HEK293 (cell line): ENCODE results near the gene PDE1C.
"Not testable (repeated sequence)": the region's sequence is repeated elsewhere in the genome, so short reads cannot be mapped to it uniquely, and the experiment has no call there.

ENCODE experiments used
- CTCF ChIA-PET: fragments of 350-600 bp; formaldehyde crosslinking; extraction: SDS; loops from one replicate; lab custom pipeline; 2021; ENCODE audit warnings: antibody characterized with exemption; lab: Yijun Ruan, JAX
- POLR2A ChIA-PET: fragments of 300-600 bp; formaldehyde crosslinking; extraction: SDS; loops from one replicate; lab custom pipeline; 2020; ENCODE audit warnings: antibody characterized with exemption, inconsistent platforms; lab: Yijun Ruan, JAX
- H3K27ac ChIP-seq: fragments of 200-500 bp; sonication (Bioruptor generic); 2 replicates; pipeline ENCODE4 v1.5.1; 2014; ENCODE audit warnings: low read depth, low read length, control low read depth, inconsistent platforms; ENCODE audit errors: extremely low read depth
- H3K36me3 ChIP-seq, 2 experiments: fragments of 200-500 bp in 1 of 2; sonication (Bioruptor generic) in 1 of 2; 1 replicate in 1 of 2; 2 replicates in 1 of 2; pipeline ENCODE4 v1.5.1; 2014 to 2017; ENCODE audit warnings: inconsistent platforms in 2 of 2, low read length in 2 of 2; ENCODE audit not compliant: control insufficient read depth in 2 of 2, insufficient read depth in 1 of 2
- H3K4me1 ChIP-seq: fragments of 200-500 bp; sonication (Bioruptor generic); 2 replicates; pipeline ENCODE4 v1.5.1; 2014; ENCODE audit warnings: mild to moderate bottlenecking, low read length, inconsistent platforms; ENCODE audit not compliant: control insufficient read depth, insufficient read depth
- H3K4me3 ChIP-seq: 2 replicates; pipeline ENCODE4 v1.5.1; 2011; ENCODE audit warnings: low read depth, mild to moderate bottlenecking, control low read depth, low read length, moderate library complexity
- H3K9me3 ChIP-seq: fragments of 200-500 bp; sonication (Bioruptor generic); 2 replicates; pipeline ENCODE4 v1.5.1; 2014; ENCODE audit warnings: low read depth, low read length, inconsistent platforms; ENCODE audit not compliant: control insufficient read depth, insufficient read depth
- KLF1 ChIP-seq: fragments of 450-650 bp; formaldehyde crosslinking; IDR thresholded peaks from 2 replicates; pipeline ENCODE4 v1.5.1; 2016; ENCODE audit warnings: missing biosample characterization, missing genetic modification characterization
- MEIS1 ChIP-seq: sonication (generic); formaldehyde crosslinking; IDR thresholded peaks from 2 replicates; pipeline ENCODE4 v1.8.1; 2022; ENCODE audit warnings: missing genetic modification reagents, mild to moderate bottlenecking, borderline replicate concordance
- MZF1 ChIP-seq: fragments of 450-650 bp; formaldehyde crosslinking; IDR thresholded peaks from 2 replicates; pipeline ENCODE4 v1.5.1; 2017; ENCODE audit warnings: missing biosample characterization, missing genetic modification characterization, borderline replicate concordance
- SCRT2 ChIP-seq: fragments of 450-650 bp; formaldehyde crosslinking; IDR thresholded peaks from 2 replicates; pipeline ENCODE4 v1.5.1; 2016; ENCODE audit warnings: missing biosample characterization, missing genetic modification characterization
- TRIM28 ChIP-seq: IDR thresholded peaks from 2 replicates; pipeline ENCODE4 v1.6.1; 2011; ENCODE audit warnings: low read length, control low read depth, borderline replicate concordance
- WT1 ChIP-seq: fragments of 450-650 bp; formaldehyde crosslinking; IDR thresholded peaks from 2 replicates; pipeline ENCODE4 v1.5.1; 2016; ENCODE audit warnings: missing biosample characterization, missing genetic modification characterization
- ZBTB17 ChIP-seq: fragments of 450-650 bp; formaldehyde crosslinking; IDR thresholded peaks from 2 replicates; pipeline ENCODE4 v1.5.1; 2016; ENCODE audit warnings: missing biosample characterization, missing genetic modification characterization
- ZBTB20 ChIP-seq: fragments of 450-650 bp; formaldehyde crosslinking; IDR thresholded peaks from 2 replicates; pipeline ENCODE4 v1.5.1; 2016; ENCODE audit warnings: missing biosample characterization, missing genetic modification characterization
- ZFP3 ChIP-seq: fragments of 450-650 bp; formaldehyde crosslinking; IDR thresholded peaks from 2 replicates; pipeline ENCODE4 v1.5.1; 2016; ENCODE audit warnings: low read depth, missing biosample characterization, missing genetic modification characterization
- ZNF121 ChIP-seq: fragments of 450-650 bp; formaldehyde crosslinking; IDR thresholded peaks from 2 replicates; pipeline ENCODE4 v1.5.1; 2016; ENCODE audit warnings: missing biosample characterization, missing genetic modification characterization
- ZNF132 ChIP-seq: fragments of 450-650 bp; formaldehyde crosslinking; IDR thresholded peaks from 2 replicates; pipeline ENCODE4 v1.5.1; 2017; ENCODE audit warnings: missing biosample characterization, missing genetic modification characterization, borderline replicate concordance
- ZNF174 ChIP-seq: fragments of 450-650 bp; formaldehyde crosslinking; IDR thresholded peaks from 2 replicates; pipeline ENCODE4 v1.5.0; 2017; ENCODE audit warnings: missing biosample characterization, mild to moderate bottlenecking, missing genetic modification characterization
- ZNF223 ChIP-seq: fragments of 450-650 bp; formaldehyde crosslinking; IDR thresholded peaks from 2 replicates; pipeline ENCODE4 v1.5.1; 2016; ENCODE audit warnings: missing biosample characterization, missing genetic modification characterization
- ZNF416 ChIP-seq: fragments of 450-650 bp; formaldehyde crosslinking; IDR thresholded peaks from 2 replicates; pipeline ENCODE4 v1.5.1; 2016; ENCODE audit warnings: missing biosample characterization, missing genetic modification characterization
- ZNF423 ChIP-seq: fragments of 450-650 bp; formaldehyde crosslinking; IDR thresholded peaks from 2 replicates; pipeline ENCODE4 v1.5.1; 2016; ENCODE audit warnings: missing biosample characterization, missing genetic modification characterization
- ZNF510 ChIP-seq: fragments of 450-650 bp; formaldehyde crosslinking; IDR thresholded peaks from 2 replicates; pipeline ENCODE4 v1.5.1; 2018; ENCODE audit warnings: mild to moderate bottlenecking, missing genetic modification characterization, missing biosample characterization; ENCODE audit not compliant: insufficient replicate concordance
- ZNF768 ChIP-seq: fragments of 450-650 bp; formaldehyde crosslinking; IDR thresholded peaks from 2 replicates; pipeline ENCODE4 v1.5.1; 2018; ENCODE audit warnings: missing biosample characterization, mild to moderate bottlenecking, missing genetic modification characterization
- ZNF777 ChIP-seq: fragments of 450-650 bp; formaldehyde crosslinking; IDR thresholded peaks from 2 replicates; pipeline ENCODE4 v1.5.1; 2017; ENCODE audit warnings: missing biosample characterization, missing genetic modification characterization, borderline replicate concordance
- ZNF792 ChIP-seq: fragments of 450-650 bp; formaldehyde crosslinking; IDR thresholded peaks from 2 replicates; pipeline ENCODE4 v1.5.1; 2016; ENCODE audit warnings: missing biosample characterization, missing genetic modification characterization
- TF ChIP-seq, protein P1 (sequence below): fragments of 450-650 bp; formaldehyde crosslinking; IDR thresholded peaks from 2 replicates; pipeline ENCODE4 v1.5.1; 2016; ENCODE audit warnings: missing biosample characterization, missing genetic modification characterization
- TF ChIP-seq, protein P2 (sequence below): fragments of 450-650 bp; IDR thresholded peaks from 2 replicates; pipeline ENCODE4 v1.5.1; 2018; ENCODE audit warnings: missing biosample characterization, mild to moderate bottlenecking, missing genetic modification characterization
- TF ChIP-seq, protein P3 (sequence below): fragments of 450-650 bp; formaldehyde crosslinking; IDR thresholded peaks from 2 replicates; pipeline ENCODE4 v1.5.1; 2016; ENCODE audit warnings: missing biosample characterization, missing genetic modification characterization
- TF ChIP-seq, protein P4 (sequence below): fragments of 450-650 bp; formaldehyde crosslinking; IDR thresholded peaks from 2 replicates; pipeline ENCODE4 v1.5.1; 2017; ENCODE audit warnings: missing biosample characterization, missing genetic modification characterization
- TF ChIP-seq, protein P5 (sequence below): fragments of 450-650 bp; formaldehyde crosslinking; IDR thresholded peaks from 2 replicates; pipeline ENCODE4 v1.5.1; 2016; ENCODE audit warnings: missing biosample characterization, missing genetic modification characterization
- TF ChIP-seq, protein P6 (sequence below): fragments of 450-650 bp; formaldehyde crosslinking; IDR thresholded peaks from 2 replicates; pipeline ENCODE4 v1.5.1; 2016; ENCODE audit warnings: missing biosample characterization, missing genetic modification characterization, borderline replicate concordance

PDE1C gene

DNA sequence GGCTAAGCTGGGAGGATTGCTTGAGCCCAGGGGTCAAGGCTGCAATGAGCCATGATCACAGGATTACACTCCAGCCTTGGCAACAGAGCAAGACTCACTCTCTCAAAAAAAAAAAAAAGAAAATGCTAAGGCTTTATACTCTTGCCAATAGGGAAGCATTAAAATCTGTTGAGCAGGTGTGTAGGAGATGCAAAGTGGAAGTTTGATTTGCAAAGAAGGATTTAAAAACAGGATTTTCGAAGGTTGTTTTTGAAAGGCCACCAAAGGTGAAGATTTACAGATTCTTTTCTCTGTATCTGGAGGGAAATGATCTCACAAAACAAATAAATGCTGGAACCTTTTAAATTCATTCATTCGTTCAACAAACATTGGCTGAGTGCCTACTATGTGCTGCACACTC, 8.6 kb upstream of the PDE1C start:
- Histone ChIP-seq H3K36me3 (no peaks in the 10 kb centered on the region), H3K4me3 (no peak overlapping the region)
- no peak for TF ChIP-seq ZNF423 (tag by site-specific recombination)
- TF ChIP-seq, protein P1, sequence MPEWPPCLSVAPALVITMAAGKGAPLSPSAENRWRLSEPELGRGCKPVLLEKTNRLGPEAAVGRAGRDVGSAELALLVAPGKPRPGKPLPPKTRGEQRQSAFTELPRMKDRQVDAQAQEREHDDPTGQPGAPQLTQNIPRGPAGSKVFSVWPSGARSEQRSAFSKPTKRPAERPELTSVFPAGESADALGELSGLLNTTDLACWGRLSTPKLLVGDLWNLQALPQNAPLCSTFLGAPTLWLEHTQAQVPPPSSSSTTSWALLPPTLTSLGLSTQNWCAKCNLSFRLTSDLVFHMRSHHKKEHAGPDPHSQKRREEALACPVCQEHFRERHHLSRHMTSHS (tag by site-specific recombination) = no peak
- no peak for TF ChIP-seq ZNF223 (tag by site-specific recombination)
- no peak for TF ChIP-seq ZFP3
- no peak for TF ChIP-seq MEIS1 (CRISPR knock-in tag)
- TF ChIP-seq ZBTB17 (tag by site-specific recombination) = no peak
- no peak for TF ChIP-seq MZF1 (tag by site-specific recombination)
- TF ChIP-seq WT1 (tag by site-specific recombination) = no peak
- TF ChIP-seq ZNF174 (tag by site-specific recombination) = no peak
- TF ChIP-seq, protein P2, sequence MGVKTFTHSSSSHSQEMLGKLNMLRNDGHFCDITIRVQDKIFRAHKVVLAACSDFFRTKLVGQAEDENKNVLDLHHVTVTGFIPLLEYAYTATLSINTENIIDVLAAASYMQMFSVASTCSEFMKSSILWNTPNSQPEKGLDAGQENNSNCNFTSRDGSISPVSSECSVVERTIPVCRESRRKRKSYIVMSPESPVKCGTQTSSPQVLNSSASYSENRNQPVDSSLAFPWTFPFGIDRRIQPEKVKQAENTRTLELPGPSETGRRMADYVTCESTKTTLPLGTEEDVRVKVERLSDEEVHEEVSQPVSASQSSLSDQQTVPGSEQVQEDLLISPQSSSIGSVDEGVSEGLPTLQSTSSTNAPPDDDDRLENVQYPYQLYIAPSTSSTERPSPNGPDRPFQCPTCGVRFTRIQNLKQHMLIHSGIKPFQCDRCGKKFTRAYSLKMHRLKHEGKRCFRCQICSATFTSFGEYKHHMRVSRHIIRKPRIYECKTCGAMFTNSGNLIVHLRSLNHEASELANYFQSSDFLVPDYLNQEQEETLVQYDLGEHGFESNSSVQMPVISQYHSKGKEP = no peak
- no peak for TF ChIP-seq ZBTB20 (tag by site-specific recombination)
- TF ChIP-seq ZNF777 = no peak
- no peak for TF ChIP-seq ZNF768 (tag by site-specific recombination)
- no peak for TF ChIP-seq TRIM28
- no peak for TF ChIP-seq KLF1
- no peak for TF ChIP-seq SCRT2 (tag by site-specific recombination)
- TF ChIP-seq, all 188 proteins: peak for 0
- Histone ChIP-seq H3K27ac (no peak overlapping the region), H3K4me1 (no peaks in the 10 kb centered on the region), H3K9me3 (no peaks in the 10 kb centered on the region)
- ChIA-PET POLR2A (no interaction called here), CTCF (interaction anchor here (0.6 kb wide), 1 partner anchor 401 kb away, joined by 3 read pairs; no protein-coding TSS in a partner anchor)

DNA sequence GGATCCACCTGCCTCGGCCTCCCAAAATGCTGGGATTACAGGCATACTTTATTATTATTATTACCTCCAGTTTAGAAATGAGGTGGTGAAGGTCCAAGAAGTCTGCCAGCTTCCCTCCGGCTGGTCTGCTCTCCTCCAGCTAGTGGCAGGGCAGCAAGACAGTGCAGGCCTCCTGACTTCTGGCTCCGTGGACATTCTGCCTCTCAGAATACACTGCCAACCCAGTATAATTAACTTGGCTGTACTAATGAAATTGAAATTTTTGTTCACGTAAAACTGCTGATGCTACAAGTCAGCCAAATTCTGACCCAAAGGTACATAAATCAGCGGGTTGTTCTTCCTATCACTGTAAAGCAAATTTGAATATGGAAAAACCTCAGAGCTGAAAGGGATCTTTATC, 7.6 kb upstream of the PDE1C start:
- ChIA-PET POLR2A (no interaction called here), CTCF (no interaction called here)
- no peak overlapping the region for H3K4me3 ChIP-seq
- TF ChIP-seq, protein P3, sequence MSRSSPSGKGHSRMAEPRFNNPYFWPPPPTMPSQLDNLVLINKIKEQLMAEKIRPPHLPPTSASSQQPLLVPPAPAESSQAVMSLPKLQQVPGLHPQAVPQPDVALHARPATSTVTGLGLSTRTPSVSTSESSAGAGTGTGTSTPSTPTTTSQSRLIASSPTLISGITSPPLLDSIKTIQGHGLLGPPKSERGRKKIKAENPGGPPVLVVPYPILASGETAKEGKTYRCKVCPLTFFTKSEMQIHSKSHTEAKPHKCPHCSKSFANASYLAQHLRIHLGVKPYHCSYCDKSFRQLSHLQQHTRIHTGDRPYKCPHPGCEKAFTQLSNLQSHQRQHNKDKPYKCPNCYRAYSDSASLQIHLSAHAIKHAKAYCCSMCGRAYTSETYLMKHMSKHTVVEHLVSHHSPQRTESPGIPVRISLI (tag by site-specific recombination) = no peak
- TF ChIP-seq ZNF132 (tag by site-specific recombination) (no peak), ZNF121 (no peak), ZNF416 (no peak), ZBTB20 (tag by site-specific recombination) (no peak), ZNF510 (tag by site-specific recombination) (no peak), ZNF792 (tag by site-specific recombination) (no peak)
- TF ChIP-seq, protein P4, sequence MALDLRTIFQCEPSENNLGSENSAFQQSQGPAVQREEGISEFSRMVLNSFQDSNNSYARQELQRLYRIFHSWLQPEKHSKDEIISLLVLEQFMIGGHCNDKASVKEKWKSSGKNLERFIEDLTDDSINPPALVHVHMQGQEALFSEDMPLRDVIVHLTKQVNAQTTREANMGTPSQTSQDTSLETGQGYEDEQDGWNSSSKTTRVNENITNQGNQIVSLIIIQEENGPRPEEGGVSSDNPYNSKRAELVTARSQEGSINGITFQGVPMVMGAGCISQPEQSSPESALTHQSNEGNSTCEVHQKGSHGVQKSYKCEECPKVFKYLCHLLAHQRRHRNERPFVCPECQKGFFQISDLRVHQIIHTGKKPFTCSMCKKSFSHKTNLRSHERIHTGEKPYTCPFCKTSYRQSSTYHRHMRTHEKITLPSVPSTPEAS (tag by site-specific recombination) = no peak
- TF ChIP-seq, protein P5, sequence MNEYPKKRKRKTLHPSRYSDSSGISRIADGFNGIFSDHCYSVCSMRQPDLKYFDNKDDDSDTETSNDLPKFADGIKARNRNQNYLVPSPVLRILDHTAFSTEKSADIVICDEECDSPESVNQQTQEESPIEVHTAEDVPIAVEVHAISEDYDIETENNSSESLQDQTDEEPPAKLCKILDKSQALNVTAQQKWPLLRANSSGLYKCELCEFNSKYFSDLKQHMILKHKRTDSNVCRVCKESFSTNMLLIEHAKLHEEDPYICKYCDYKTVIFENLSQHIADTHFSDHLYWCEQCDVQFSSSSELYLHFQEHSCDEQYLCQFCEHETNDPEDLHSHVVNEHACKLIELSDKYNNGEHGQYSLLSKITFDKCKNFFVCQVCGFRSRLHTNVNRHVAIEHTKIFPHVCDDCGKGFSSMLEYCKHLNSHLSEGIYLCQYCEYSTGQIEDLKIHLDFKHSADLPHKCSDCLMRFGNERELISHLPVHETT (tag by site-specific recombination) = no peak
- TF ChIP-seq, protein P6, sequence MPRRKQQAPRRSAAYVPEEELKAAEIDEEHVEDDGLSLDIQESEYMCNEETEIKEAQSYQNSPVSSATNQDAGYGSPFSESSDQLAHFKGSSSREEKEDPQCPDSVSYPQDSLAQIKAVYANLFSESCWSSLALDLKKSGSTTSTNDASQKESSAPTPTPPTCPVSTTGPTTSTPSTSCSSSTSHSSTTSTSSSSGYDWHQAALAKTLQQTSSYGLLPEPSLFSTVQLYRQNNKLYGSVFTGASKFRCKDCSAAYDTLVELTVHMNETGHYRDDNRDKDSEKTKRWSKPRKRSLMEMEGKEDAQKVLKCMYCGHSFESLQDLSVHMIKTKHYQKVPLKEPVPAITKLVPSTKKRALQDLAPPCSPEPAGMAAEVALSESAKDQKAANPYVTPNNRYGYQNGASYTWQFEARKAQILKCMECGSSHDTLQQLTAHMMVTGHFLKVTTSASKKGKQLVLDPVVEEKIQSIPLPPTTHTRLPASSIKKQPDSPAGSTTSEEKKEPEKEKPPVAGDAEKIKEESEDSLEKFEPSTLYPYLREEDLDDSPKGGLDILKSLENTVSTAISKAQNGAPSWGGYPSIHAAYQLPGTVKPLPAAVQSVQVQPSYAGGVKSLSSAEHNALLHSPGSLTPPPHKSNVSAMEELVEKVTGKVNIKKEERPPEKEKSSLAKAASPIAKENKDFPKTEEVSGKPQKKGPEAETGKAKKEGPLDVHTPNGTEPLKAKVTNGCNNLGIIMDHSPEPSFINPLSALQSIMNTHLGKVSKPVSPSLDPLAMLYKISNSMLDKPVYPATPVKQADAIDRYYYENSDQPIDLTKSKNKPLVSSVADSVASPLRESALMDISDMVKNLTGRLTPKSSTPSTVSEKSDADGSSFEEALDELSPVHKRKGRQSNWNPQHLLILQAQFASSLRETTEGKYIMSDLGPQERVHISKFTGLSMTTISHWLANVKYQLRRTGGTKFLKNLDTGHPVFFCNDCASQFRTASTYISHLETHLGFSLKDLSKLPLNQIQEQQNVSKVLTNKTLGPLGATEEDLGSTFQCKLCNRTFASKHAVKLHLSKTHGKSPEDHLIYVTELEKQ = no peak
- TF ChIP-seq, all 188 proteins: peak for 0
- H3K9me3 ChIP-seq = no peaks in the 10 kb centered on the region
- no peaks in the 10 kb centered on the region for H3K36me3 ChIP-seq
- no peak overlapping the region for H3K27ac ChIP-seq
- H3K4me1 ChIP-seq = no peaks in the 10 kb centered on the region

DNA sequence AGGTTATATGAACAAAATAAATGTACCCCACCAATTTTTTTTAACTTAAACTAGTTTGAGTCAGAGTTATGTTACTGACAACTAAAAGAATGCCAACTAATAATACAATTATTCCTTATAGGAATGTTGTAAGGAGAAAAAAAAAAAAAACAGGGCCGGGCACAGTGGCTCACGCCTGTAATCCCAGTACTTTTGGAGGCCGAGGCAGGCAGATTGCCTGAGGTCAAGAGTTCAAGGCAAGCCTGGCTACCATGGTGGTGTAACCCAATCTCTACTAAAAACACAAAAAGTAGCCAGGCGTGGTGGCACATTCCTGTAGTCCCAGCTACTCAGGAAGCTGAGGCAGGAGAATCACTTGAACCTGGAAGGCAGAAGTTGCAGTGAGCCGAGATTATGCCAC, 6.6 kb upstream of the PDE1C start:
- H3K9me3 ChIP-seq, POLR2A ChIA-PET, H3K4me1 ChIP-seq, H3K36me3 ChIP-seq, H3K27ac ChIP-seq, CTCF ChIA-PET, H3K4me3 ChIP-seq: not testable (repeated sequence)
